GM18526 (cell line): Measurements from ENCODE around the gene C19orf33.

ENCODE experiments used
- POLR2A ChIP-seq: IDR thresholded peaks from 3 replicates; pipeline ENCODE4 v1.6.1; 2011; ENCODE audit not compliant: insufficient read length; ENCODE audit errors: extremely low read depth

The C19orf33 gene

DNA sequence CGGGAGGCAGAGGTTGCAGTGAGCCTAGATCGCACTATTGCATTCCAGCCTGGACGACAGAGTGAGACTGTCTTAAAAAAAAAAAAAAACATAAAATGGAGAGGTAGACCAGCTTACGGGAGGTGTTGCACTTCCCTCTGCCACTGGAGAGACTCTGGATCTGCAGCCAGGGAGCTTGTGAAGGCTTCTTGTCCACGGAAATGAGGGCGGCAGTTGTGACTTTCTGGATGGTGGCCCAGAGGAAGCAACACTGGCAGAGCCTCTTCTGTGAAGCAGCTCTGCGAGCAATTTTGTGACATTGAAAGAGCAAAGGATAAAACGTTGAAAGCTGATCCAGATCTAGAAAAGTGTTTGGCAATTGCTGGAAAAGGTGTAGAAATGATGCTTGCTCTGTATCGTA is 29.3 kb upstream of the C19orf33 start:
- no peak for TF ChIP-seq POLR2A

DNA sequence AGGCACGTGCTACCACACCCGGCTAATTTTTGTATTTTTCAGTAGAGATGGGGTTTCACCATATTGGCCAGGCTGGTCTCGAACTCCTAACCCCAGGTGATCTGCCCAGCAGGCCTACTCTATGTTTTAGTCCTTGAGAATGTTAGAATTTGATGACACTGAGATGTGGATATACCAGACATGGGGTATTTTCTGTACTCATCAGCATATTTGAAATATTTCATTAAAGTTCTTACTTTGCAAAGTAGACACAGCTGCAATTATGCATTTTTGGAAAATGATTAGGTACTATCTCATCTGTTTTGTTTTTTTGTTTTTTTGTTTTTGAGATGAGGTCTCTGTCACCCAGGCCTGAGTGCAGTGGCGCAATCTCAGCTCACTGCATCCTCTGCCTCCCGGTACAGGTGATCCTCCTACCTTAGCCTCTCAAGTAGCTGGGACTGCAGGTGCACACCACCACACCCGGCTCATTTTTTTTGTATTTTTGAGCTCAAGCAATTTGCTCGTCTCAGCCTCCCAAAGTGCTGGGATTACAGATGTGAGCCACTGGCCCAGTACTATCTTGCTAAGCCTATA is 27.0 kb upstream of the C19orf33 start:
- no peak for TF ChIP-seq POLR2A

DNA sequence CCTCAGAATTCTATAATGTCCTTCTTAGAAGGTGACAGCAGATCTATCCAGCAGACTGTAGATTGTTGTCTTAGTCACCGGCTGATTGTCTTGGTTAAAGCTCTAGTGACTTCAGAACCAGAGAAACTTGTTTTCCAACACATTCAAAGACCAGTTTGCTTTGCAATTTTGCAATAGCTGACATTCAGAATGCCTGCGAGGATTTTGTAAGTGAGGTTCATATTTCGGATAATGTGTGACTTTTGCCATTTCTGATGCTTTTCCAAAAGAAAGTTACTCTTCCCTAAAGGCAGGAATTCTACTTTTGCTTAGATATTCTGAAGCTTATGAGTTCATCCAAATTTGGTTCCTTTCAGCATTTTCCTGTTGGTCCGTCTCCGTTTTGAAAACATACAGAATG is 26.5 kb upstream of the C19orf33 start:
- TF ChIP-seq POLR2A = no peak

DNA sequence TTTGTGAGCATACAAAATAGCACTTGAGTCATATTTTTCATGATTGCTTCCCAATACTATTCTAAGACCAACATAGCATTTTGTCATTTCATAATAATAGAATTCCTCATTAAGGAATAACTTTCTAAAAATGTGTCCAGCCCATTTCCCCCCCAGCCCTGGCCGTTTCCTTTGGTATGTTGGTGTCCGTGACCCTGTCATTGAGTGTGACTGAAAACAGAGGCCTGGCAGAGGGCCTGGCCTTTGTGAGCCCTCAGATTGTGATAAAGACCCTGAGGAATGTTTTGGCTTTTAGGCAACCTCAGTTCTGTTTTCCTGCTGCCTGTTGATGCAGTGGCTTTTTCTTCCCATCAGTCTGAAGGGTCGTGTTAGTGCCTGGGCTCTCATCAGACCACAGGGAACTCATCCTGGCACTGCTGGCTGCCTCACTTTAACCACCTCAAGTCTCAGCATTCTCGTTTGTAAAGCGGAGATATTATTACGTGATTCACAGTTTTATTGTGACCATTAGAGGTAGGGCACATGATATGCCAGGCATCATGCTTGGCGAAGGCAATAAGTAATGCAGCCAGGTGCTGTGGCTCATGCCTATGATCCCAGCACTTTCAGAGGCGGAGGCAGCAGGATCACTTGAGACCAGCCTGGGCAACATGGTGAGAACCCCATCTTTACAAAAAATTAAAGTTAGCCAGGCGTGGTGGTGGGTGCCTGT is 25.9 kb upstream of the C19orf33 start:
- TF ChIP-seq POLR2A = no peak

DNA sequence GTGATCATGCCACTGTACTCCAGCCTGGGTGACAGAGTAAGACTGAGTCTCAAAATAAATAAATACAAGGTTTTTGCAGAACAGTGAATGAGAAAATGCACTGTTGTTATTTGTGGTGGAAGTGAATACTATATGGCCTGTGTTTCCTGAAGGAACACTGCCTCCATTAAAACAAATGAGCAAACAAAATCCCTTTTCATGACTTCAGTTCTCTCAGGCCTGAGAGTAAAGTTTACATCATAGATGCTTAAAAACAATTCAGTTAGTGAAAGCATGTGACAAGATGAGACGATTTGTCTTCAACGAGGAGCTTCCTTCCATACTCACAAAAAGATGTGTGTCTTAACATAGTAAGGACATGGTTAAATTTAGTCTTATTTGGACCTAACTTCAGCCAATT is 25.3 kb upstream of the C19orf33 start:
- no peak for TF ChIP-seq POLR2A

DNA sequence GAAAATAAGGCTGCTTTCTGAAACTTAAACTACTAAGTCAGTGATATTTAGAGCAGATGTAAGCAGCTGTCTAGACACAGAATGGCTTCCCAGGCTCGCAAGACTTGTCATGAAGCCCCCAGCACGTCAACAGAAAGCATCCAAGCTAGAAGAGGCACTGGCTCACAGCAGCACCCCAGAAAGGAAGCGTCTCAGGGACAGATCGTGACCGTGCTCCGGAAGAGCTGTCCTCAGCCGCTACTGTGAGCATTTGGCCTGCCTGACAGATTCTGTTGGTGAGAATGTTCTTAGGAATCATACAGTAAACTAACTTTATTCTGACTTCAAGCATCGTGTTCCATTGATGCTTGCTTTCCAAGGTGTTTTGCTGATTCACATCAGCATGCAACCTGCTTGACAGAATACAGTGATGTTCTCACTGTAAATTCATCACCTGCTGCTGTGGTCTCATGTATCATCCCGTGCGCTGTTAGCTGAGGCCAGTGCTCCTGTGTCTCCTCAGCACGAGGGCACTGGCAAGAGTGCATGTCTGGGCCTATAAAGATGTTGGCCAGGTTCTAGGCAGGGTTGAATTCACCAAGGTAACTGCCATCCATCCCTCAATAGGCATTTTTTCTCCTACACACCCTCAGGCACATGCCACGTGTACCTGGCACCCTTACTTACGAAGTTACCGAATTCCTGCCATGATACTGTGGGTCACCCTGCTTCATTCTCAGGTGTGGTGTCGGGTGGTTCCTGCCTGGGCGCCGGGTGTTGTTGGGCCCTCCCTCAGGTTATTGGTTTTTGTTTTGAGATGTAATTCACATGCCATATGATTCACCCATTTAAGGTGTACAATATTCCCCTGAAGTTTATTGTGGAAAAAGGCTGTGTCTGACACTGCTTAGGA is 23.8 kb upstream of the C19orf33 start:
- no peak for TF ChIP-seq POLR2A

DNA sequence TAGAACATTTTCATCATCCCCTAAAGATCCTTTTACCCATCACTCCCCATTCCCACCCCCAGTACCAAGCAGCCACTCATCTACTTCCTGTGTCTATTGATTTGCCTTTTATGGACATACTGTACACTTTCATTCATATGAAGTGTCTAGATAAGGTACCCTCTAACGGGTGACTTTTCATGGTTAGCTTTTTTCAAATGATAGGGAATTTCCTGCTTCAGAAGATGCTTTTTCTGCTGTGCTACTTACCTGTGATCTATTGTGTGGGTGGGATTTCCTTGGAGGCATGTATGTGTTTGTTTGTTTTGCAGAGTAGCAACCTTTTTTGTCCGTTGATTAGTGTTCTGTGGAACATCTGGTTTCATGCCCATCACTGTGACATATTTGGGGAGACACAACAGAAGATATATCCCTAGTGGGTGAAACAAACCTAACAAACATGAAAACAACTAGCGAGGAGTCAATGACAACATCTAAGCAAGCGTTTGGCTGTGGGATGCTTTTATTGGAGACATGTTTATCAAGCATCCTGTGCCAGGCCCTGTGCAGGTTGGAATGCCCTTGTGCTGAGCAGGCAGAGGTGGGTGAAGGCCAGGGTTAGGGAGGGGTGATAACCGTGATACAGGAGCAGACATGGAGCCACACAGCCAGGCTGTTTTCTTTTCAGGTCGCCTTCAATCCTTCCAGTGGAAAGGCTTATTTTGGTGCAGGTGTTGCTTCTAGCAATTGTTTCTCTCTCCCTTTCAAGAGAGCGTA is 22.1 kb upstream of the C19orf33 start:
- no peak for TF ChIP-seq POLR2A

DNA sequence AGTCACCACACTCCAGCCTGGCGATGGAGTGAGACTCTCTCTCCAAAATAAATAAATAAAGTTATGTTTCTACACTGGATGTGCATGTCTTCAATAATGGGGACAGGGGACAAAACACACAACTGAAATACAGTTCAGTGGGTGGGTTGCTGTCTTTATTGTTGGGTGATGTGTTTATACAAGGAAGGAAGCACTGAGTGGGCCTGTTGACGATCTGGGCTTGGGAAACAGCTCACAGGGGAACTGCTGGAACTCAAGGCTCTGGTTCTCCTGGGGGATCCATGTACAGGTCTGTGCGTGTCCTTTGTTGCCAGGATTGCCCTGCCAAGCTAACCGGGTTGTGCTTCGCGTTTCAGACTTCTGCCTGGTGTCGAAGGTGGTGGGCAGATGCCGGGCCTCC is 20.8 kb upstream of the C19orf33 start:
- no peak for TF ChIP-seq POLR2A

DNA sequence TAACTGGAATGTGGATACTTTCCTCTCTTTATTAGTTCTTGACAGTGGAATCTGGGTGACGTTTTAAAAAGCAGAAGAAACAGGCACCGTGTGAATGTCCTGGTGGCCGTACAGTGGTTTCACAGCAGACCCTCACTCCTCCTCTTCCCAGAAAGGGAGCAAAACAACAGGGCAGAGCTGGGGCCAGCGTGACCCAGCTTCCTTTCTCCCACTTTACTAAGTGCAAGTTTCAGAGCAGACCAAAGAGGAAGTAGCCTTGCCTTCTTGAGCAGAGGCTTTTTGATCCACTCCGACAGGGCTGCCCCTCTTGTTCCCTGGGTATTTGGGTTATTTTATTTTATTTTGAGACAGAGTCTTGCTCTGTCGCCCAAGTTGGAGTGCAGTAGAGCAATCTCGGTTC is 19.6 kb upstream of the C19orf33 start:
- TF ChIP-seq POLR2A = no peak

DNA sequence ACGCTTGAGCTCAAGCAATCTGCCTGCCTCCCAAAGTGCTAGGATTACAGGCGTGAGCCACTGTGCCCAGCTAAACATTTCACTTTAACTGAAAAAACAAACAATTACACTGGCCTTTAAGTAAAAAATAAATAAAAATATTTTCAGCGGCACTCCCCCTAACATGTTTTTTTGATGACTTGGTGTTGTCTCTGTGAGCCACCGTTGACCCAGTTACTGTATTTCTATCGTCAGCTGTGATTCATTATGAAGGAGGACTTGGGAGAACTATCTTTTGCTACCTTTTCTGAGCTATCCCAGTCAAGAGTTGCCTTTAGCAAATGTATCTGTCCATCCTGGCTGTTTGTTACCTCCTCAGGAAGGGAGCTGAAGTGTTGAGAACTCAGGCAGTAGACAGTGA is 18.5 kb upstream of the C19orf33 start:
- TF ChIP-seq POLR2A = no peak

DNA sequence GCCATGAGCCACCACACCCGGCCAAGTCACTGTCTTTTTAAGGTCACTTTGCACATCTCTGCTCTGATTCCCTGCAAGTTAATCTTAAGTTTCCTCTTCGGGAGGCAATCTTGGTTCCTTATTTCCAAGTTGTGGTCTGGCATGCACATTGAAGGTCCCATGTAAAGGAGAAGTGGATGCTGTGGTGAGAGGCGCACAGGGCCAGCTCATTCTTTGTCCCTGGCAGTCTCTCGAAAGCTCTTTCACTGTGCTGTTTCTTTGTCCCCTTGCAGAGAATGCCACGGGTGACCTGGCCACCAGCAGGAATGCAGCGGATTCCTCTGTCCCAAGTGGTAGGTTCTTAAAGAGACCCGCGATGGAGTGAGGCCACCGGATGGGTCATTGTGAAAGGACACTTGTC is 16.4 kb upstream of the C19orf33 start:
- TF ChIP-seq POLR2A = no peak

DNA sequence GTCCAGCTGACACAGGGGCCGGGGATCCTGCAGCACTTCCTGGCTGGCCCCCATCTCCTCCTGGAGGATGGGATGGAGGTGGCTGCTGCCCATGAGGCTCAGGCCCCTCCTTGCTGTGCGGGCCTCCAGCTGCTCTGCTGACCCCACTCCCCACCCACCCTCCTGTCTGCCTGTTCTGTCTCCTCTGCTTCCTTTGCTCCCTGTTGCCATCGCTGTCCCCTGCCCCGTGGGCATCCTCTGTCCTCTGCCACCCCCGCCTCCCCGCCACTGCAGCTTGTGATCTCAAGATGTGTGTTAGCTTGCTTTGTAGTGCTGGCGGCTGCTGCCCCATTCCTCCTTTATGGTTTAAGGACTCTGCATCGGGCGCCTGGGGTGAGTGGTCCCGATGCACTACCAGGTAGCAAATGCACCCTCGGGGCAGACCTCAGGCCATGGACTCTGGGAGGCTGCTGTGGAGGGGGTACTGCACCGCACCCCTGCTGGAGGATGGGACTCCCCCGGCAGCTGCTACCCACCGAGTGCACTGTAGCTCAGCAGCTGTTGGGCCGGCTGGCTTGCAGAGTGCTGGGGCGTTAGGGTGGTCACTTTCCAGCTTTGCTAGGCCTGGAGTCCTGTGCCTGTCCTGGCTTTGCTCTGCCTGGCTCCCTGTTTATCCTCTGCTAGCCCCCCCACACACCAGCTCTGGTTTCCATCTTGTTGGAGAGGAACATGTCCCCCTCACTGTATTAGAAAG is 15.8 kb upstream of the C19orf33 start:
- TF ChIP-seq POLR2A = no peak

DNA sequence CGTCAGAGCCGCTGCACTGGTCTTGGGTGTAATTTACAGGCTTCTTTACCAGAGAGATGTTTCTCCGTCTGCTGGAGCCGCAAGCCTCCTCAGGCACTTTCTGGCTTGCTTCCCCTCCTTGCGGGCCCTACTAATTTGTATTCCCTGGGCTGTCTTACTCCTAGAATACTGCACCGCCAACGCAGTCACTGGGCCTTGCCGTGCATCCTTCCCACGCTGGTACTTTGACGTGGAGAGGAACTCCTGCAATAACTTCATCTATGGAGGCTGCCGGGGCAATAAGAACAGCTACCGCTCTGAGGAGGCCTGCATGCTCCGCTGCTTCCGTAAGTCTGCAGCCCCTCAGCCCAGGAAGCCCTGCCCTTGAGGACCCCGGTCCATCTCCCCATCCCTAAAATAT is 14.1 kb upstream of the C19orf33 start:
- TF ChIP-seq POLR2A = no peak

DNA sequence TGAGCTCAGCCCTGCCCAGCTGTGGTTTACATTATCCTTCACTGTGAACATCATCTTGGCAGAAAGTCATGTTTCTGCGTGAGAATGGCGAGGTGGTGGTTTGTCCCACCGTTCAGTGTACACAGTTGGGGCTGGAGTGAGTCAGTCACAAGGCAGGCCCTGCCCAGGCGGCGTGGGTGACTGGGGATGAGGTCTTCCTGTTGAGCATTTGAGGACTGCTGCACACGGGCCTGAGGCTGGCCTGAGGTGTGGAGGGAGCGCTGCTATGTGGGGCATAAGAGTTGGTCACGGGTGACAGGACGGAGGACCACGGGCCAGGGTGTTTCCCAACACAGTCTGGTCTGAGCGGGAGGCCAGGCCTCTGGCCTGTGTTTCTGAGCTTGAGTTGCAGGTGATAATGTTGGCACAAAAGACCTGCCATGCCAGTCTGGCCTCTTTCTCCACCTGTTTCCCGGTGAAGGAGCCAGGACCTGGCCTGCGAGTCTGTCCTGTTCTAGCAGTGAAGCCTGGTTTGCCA is 13.4 kb upstream of the C19orf33 start:
- no peak for TF ChIP-seq POLR2A

DNA sequence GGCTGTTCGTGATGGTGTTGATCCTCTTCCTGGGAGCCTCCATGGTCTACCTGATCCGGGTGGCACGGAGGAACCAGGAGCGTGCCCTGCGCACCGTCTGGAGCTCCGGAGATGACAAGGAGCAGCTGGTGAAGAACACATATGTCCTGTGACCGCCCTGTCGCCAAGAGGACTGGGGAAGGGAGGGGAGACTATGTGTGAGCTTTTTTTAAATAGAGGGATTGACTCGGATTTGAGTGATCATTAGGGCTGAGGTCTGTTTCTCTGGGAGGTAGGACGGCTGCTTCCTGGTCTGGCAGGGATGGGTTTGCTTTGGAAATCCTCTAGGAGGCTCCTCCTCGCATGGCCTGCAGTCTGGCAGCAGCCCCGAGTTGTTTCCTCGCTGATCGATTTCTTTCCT is 12.2 kb upstream of the C19orf33 start:
- TF ChIP-seq POLR2A = no peak

DNA sequence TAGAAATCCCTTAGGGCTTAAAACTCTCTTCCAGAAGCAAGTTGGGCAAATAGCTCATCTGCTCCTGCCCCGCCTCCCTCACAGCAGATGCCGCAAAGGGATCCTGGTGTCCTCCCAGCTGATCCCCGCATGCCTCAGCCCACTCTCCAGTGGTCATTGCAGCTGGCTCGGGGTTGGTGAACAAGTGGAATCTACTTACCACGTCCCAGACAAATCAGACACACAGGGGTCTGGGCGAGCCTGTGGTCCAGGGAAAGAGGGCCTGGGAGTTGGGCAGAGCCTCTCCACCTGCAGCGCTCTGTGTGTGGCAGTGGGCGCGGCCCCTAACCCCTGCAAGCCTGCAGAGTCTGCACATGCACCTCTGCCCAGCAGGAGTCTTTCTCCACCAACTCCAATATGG is 10.8 kb upstream of the C19orf33 start:
- TF ChIP-seq POLR2A = no peak
